Thyroid gland (tissue), 4 donors: ENCODE measurements around the gene SDS. TPM values are rescaled to one million over a fixed set of nuclear protein-coding genes. Genes with fewer than 3 reads are reported as not detected.

Experiments used
- DNase-seq, 2 donors: peaks; one replicate each; pipeline ENCODE4 v3.0.0-alpha.2; 2019
- H3K27ac ChIP-seq, 3 donors: fragments of 200-600 bp; sonication (generic); 1 replicate in 2 of 3; 2 replicates in 1 of 3; pipeline ENCODE4 v1.5.1; 2016 to 2019; ENCODE audit warnings: mild to moderate bottlenecking in 1 of 3, moderate library complexity in 1 of 3
- H3K27me3 ChIP-seq: fragments of 200-600 bp; sonication (generic); one replicate; pipeline ENCODE4 v1.5.1; 2019
- H3K36me3 ChIP-seq, 2 donors: fragments of 200-600 bp; sonication (generic); one replicate each; pipeline ENCODE4 v1.5.1; 2016 to 2019
- H3K4me1 ChIP-seq, 2 donors: fragments of 200-600 bp; sonication (generic); one replicate each; pipeline ENCODE4 v1.5.1; 2017 to 2019
- H3K4me3 ChIP-seq, 3 donors: fragments of 200-600 bp; sonication (generic); replicated peaks in 1 of 3; 1 replicate in 2 of 3; 2 replicates in 1 of 3; pipeline ENCODE4 v1.5.1; 2016; ENCODE audit warnings: mild to moderate bottlenecking in 1 of 3
- H3K9me3 ChIP-seq: fragments of 200-600 bp; sonication (generic); one replicate; pipeline ENCODE4 v1.5.1; 2017
- CTCF ChIP-seq, 6 experiments: fragments of 200-600 bp in 3 of 6; fragments of 450-650 bp in 3 of 6; sonication (generic) in 3 of 6; IDR thresholded peaks; one replicate each; pipeline ENCODE4 v1.5.1; 2016 to 2019; ENCODE audit warnings: antibody characterized with exemption in 6 of 6, mild to moderate bottlenecking in 2 of 6, inconsistent platforms in 1 of 6, moderate library complexity in 1 of 6
- POLR2A ChIP-seq, 2 donors: fragments of 450-650 bp; IDR thresholded peaks; one replicate each; pipeline ENCODE4 v1.6.1; 2017; ENCODE audit warnings: antibody characterized with exemption in 2 of 2, mild to moderate bottlenecking in 2 of 2, moderate library complexity in 1 of 2
- WGBS, 2 donors: methylation state at CpG; one replicate each; pipeline ENCODE4 v1.1.5; 2017; 5-methylcytosine and 5-hydroxymethylcytosine counted together
- intact Hi-C: fragments of 100-400 bp; cut with DNase I; formaldehyde crosslinking; loops from one replicate; pipeline ENCODE4 v1.15.1; 2023
- total RNA-seq, 4 donors: library from RNA; depleted of rRNA; stranded (reverse); fragments of >200 nt; gene quantifications; one replicate each; pipeline ENCODE4 v1.2.3, GENCODE V29; 2016

The SDS gene
- total RNA-seq, 4 donors from 2014 or later, result 0.33 to 1.4 TPM; not detected in 2

GRCh38 chr12:113345318-113345717 is 58.4 kb downstream of the SDS start:
- intact Hi-C loops, result no loop called here
- WGBS, 2 donors, result 93 to 94% methylated on average over 6 of the region's 6 CpGs
- TF ChIP-seq CTCF (IDR thresholded peaks at IDR 0.05), result no peak
- TF ChIP-seq POLR2A (IDR thresholded peaks at IDR 0.05), result no peak

More at GRCh38 chr12:113345318-113345717, 58.4 kb downstream of the SDS start:
- H3K27me3 ChIP-seq, result no peaks in the 10 kb centered on the region
- DNase-seq, result no peak
- H3K27ac ChIP-seq, result no peak overlapping the region
- no peaks in the 10 kb centered on the region for H3K9me3 ChIP-seq
- H3K4me1 ChIP-seq, result no peaks in the 10 kb centered on the region
- no peaks in the 10 kb centered on the region for H3K36me3 ChIP-seq
- H3K4me3 ChIP-seq, result no peak overlapping the region

Other genes starting within 250 kb of the SDS start
- gene DDX54, start 218.4 kb downstream of the SDS start, total RNA-seq, result 10 to 100 TPM; 59.9 to 79.3 (median 68.8) TPM
- 10 to 100 TPM; 26.6 to 39.6 (median 32.8) TPM for gene RITA1, start 218.2 kb downstream of the SDS start, total RNA-seq
- 100 to 1,000 TPM in 2 of 4 donors, 10 to 100 TPM in 2; 58.3 to 135 (median 109) TPM for gene TPCN1, start 182.4 kb downstream of the SDS start, total RNA-seq
- gene SLC8B1, start 68.8 kb downstream of the SDS start, total RNA-seq, result 10 to 100 TPM; 23.3 to 50.5 (median 30.7) TPM
- gene PLBD2, start 45.3 kb downstream of the SDS start, total RNA-seq, result 10 to 100 TPM; 21.0 to 51.5 (median 44.3) TPM
- gene SDSL, start 18.5 kb upstream of the SDS start, total RNA-seq, result 10 to 100 TPM; 13.6 to 42.2 (median 27.5) TPM
- gene LHX5, start 68.0 kb upstream of the SDS start, total RNA-seq, result under 1 TPM in 1 of 4 donors, not detected in 3; 0.13 TPM